Measurements from ENCODE around the gene ZKSCAN8. TPM values are rescaled to one million over a fixed set of nuclear protein-coding genes. Genes with fewer than 3 reads are reported as not detected.

ZKSCAN8 gene
- polyA plus RNA-seq, 3 donors = 0.49 to 7.9 (median 0.71) TPM

DNA sequence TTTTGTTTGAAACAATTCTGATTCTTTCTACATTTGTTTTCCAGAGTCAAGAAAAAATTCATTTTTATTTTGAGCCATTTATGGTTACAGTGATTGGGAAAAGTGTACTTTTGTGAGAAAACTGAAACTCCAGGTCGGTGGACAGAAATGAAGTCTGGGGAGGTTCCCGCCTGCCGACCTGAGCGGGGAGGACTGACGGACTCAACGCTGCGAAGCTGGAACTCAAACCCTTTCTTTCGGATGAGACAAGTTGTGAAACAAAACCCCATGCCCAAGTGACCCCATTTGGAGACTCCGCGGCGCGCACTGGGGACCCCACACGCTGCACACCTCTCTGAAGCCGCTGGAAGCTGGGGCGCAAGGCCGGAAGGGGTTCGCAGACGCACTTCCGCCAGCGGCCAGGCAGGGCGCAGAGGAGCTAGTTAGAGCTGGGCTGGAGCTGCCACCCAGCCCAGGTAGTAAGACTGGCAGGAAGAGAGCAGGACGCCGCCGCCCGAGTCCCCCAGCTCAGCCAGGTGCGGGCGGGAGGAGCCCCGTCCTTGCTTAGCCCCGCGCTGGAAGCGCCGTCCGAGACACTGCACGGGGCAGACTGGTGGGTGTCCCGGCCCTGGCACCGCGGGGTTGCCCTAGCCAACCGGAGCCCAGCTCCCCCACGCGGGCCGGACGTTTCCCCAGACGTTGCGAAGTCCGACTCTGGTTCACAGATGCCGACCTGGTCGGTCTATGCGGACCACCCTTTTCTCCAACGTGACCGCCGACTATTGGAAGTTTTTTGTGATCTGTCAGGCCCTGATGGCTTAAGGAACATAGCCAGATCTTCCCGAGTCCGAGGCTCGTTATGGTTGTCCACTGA lies 37.1 kb upstream of the ZKSCAN8 start:
- peak overlapping the region; percentile 5 to 52 for H3K27ac ChIP-seq (ENCODE audit: low read depth in 1 of 2, low read length in 2 of 2)
- peaks cover 0 to 3% of the 10 kb centered on the region in 2 donors for H3K36me3 Mint-ChIP-seq
- intact Hi-C loops (cut with micrococcal nuclease) = no loop called here
- peaks cover 12% of the 10 kb centered on the region for H3K4me1 Mint-ChIP-seq
- H3K4me1 ChIP-seq (ENCODE audit: control insufficient read depth in 1 of 2, insufficient read depth in 2 of 2, low read length in 2 of 2) = peaks cover 5 to 7% of the 10 kb centered on the region in 2 donors
- H3K36me3 ChIP-seq (replicated peaks in 1 of 2; ENCODE audit: control insufficient read depth in 1 of 2, insufficient read depth in 2 of 2, low read length in 2 of 2) = no peaks in the 10 kb centered on the region
- H3K4me3 ChIP-seq (replicated peaks in 1 of 3; ENCODE audit: low read depth in 2 of 3, low read length in 3 of 3) = peak overlapping the region; percentile 64 to 81 (median 67)
- peak; percentile 68 to 75 (median 70) for DNase-seq
- peaks cover 8 to 15% (median 10%) of the 10 kb centered on the region in 3 donors for H3K27me3 Mint-ChIP-seq (ENCODE audit: low read depth in 3 of 3)
- peak overlapping the region; percentile 78 for H3K4me2 ChIP-seq (replicated peaks; ENCODE audit: extremely low read depth, low read length, poor library complexity, severe bottlenecking)
- no peaks in the 10 kb centered on the region for H3K79me2 ChIP-seq (ENCODE audit: insufficient read depth, low read length)
- H3K27ac Mint-ChIP-seq = peak overlapping the region in 6 of 7 donors; percentile 28 to 84 (median 53)
- peak overlapping the region; percentile 66 for H3K9ac ChIP-seq (ENCODE audit: insufficient read depth, low read length, poor library complexity, severe bottlenecking)
- H3K9me3 Mint-ChIP-seq = peaks cover 0 to 11% (median 2%) of the 10 kb centered on the region in 7 donors
- no peaks in the 10 kb centered on the region for H3K27me3 ChIP-seq (ENCODE audit: control insufficient read depth in 2 of 2, insufficient read depth in 2 of 2, low read length in 2 of 2)
- H3K9me3 ChIP-seq (replicated peaks in 1 of 2; ENCODE audit: control insufficient read depth in 1 of 2, insufficient read depth in 1 of 2, low read length in 2 of 2) = no peaks in the 10 kb centered on the region
- H3K4me3 Mint-ChIP-seq = peak overlapping the region; percentile 88 to 94
- H2AFZ ChIP-seq (ENCODE audit: insufficient read depth, low read depth, low read length, poor library complexity, severe bottlenecking) = peak overlapping the region; percentile 89
- WGBS (ENCODE audit: insufficient coverage) = under 1% methylated on average over 52 of the region's 54 CpGs
- H4K20me1 ChIP-seq (ENCODE audit: insufficient read depth, low read length) = no peaks in the 10 kb centered on the region
- TF ChIP-seq, protein P1, sequence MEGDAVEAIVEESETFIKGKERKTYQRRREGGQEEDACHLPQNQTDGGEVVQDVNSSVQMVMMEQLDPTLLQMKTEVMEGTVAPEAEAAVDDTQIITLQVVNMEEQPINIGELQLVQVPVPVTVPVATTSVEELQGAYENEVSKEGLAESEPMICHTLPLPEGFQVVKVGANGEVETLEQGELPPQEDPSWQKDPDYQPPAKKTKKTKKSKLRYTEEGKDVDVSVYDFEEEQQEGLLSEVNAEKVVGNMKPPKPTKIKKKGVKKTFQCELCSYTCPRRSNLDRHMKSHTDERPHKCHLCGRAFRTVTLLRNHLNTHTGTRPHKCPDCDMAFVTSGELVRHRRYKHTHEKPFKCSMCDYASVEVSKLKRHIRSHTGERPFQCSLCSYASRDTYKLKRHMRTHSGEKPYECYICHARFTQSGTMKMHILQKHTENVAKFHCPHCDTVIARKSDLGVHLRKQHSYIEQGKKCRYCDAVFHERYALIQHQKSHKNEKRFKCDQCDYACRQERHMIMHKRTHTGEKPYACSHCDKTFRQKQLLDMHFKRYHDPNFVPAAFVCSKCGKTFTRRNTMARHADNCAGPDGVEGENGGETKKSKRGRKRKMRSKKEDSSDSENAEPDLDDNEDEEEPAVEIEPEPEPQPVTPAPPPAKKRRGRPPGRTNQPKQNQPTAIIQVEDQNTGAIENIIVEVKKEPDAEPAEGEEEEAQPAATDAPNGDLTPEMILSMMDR (IDR thresholded peaks at IDR 0.05) = peak; percentile 79

DNA sequence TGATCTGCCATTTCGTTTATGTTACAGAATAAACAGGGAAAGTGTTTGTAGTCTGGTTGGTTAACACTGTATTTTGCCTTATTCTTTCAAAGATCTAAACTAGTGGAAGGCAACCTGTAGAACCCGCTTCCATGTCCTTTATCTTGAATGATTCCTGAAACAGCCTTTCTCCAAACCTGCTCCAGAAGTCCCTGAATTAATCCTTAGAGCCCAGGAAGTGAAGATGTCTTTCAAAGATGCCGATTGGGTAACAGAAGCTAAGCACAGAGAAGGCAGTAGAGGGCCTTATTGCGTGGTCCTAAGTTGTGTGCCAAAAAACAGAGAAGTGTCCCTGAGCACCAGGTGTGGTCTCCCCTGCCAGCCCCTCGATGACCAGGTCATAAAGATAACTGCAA lies 36.4 kb upstream of the ZKSCAN8 start:
- Mint-ChIP-seq H3K4me1 (peaks cover 12% of the 10 kb centered on the region), H3K27me3 (ENCODE audit: low read depth in 3 of 3) (peaks cover 7 to 15% (median 12%) of the 10 kb centered on the region in 3 donors), H3K36me3 (peaks cover 0 to 3% of the 10 kb centered on the region in 2 donors), H3K27ac (peak overlapping the region in 3 of 7 donors; percentile 29 to 41 (median 31)), H3K9me3 (peaks cover 0 to 11% (median 1%) of the 10 kb centered on the region in 7 donors), H3K4me3 (peak overlapping the region; percentile 88 to 94)
- Histone ChIP-seq H3K9ac (ENCODE audit: insufficient read depth, low read length, poor library complexity, severe bottlenecking) (peak overlapping the region; percentile 66), H2AFZ (ENCODE audit: insufficient read depth, low read depth, low read length, poor library complexity, severe bottlenecking) (peak overlapping the region; percentile 89), H3K79me2 (ENCODE audit: insufficient read depth, low read length) (no peaks in the 10 kb centered on the region), H3K27ac (ENCODE audit: low read depth in 1 of 2, low read length in 2 of 2) (peak overlapping the region in 1 of 2 donors; percentile 52), H3K36me3 (replicated peaks in 1 of 2; ENCODE audit: control insufficient read depth in 1 of 2, insufficient read depth in 2 of 2, low read length in 2 of 2) (no peaks in the 10 kb centered on the region), H3K4me3 (replicated peaks in 1 of 3; ENCODE audit: low read depth in 2 of 3, low read length in 3 of 3) (peak overlapping the region; percentile 64 to 81 (median 67)), H3K9me3 (replicated peaks in 1 of 2; ENCODE audit: control insufficient read depth in 1 of 2, insufficient read depth in 1 of 2, low read length in 2 of 2) (no peaks in the 10 kb centered on the region), H3K4me1 (ENCODE audit: control insufficient read depth in 1 of 2, insufficient read depth in 2 of 2, low read length in 2 of 2) (peaks cover 5 to 7% of the 10 kb centered on the region in 2 donors), H3K4me2 (replicated peaks; ENCODE audit: extremely low read depth, low read length, poor library complexity, severe bottlenecking) (peak overlapping the region; percentile 78), H4K20me1 (ENCODE audit: insufficient read depth, low read length) (no peaks in the 10 kb centered on the region), H3K27me3 (ENCODE audit: control insufficient read depth in 2 of 2, insufficient read depth in 2 of 2, low read length in 2 of 2) (peaks cover 1 to 3% of the 10 kb centered on the region in 2 donors)
- TF ChIP-seq, protein P1 (IDR thresholded peaks at IDR 0.05) = no peak
- DNase-seq = no peak
- WGBS (ENCODE audit: insufficient coverage) = 23% methylated on average over 4 of the region's 5 CpGs
- intact Hi-C loops (cut with micrococcal nuclease) = no loop called here

Measured in CD14-positive monocyte (primary cell).